HepG2 (cell line): ENCODE measurements around the gene FAM3B. TPM values are rescaled to one million over a fixed set of nuclear protein-coding genes. Genes with fewer than 3 reads are reported as not detected.

Source experiments
- CHCHD3 ChIP-seq: sonication (generic); formaldehyde crosslinking; IDR thresholded peaks from 2 replicates; pipeline ENCODE4 v1.8.0; 2022; ENCODE audit warnings: mild to moderate bottlenecking, missing genetic modification reagents, moderate library complexity
- DBP ChIP-seq: sonication (generic); formaldehyde crosslinking; IDR thresholded peaks from 2 replicates; pipeline ENCODE4 v1.4.0; 2020; ENCODE audit warnings: missing genetic modification reagents; ENCODE audit errors: not compliant biosample characterization
- HNF1A ChIP-seq, 2 experiments: sonication (generic) in 1 of 2; formaldehyde crosslinking in 1 of 2; IDR thresholded peaks; 2 replicates each; pipeline versions ENCODE4 v1.4.0 to v1.6.1; 2016 to 2020; ENCODE audit warnings: borderline replicate concordance in 1 of 2, low read depth in 1 of 2, mild to moderate bottlenecking in 1 of 2, missing genetic modification reagents in 1 of 2
- MAFG ChIP-seq: sonication (generic); formaldehyde crosslinking; IDR thresholded peaks from 2 replicates; pipeline ENCODE4 v1.5.1; 2020; ENCODE audit warnings: mild to moderate bottlenecking, missing genetic modification reagents
- MAX ChIP-seq: IDR thresholded peaks from 2 replicates; pipeline ENCODE4 v1.6.1; 2012; ENCODE audit warnings: inconsistent platforms
- MIXL1 ChIP-seq: IDR thresholded peaks from 2 replicates; pipeline ENCODE4 v1.6.1; 2016
- NR2F6 ChIP-seq, 2 experiments: IDR thresholded peaks; 2 replicates each; pipeline ENCODE4 v1.6.1; 2016; ENCODE audit warnings: antibody characterized with exemption in 1 of 2, mild to moderate bottlenecking in 1 of 2
- SALL2 ChIP-seq: sonication (generic); formaldehyde crosslinking; IDR thresholded peaks from 2 replicates; pipeline ENCODE4 v1.8.1; 2023; ENCODE audit warnings: mild to moderate bottlenecking, missing genetic modification reagents, inconsistent platforms
- TBP ChIP-seq: sonication (generic); formaldehyde crosslinking; IDR thresholded peaks from 2 replicates; pipeline ENCODE4 v1.5.0; 2020; ENCODE audit warnings: missing genetic modification reagents
- TEAD3 ChIP-seq: optimal IDR thresholded peaks from 2 replicates; pipeline ENCODE3; 2016; ENCODE audit warnings: borderline replicate concordance
- YY1 ChIP-seq: IDR thresholded peaks from 2 replicates; pipeline ENCODE4 v1.6.1; 2011; ENCODE audit warnings: low read length, low read depth, moderate library complexity, mild to moderate bottlenecking; ENCODE audit not compliant: insufficient read depth, insufficient replicate concordance
- ZBTB46 ChIP-seq: sonication (generic); formaldehyde crosslinking; IDR thresholded peaks from 2 replicates; pipeline ENCODE4 v1.4.0; 2020; ENCODE audit warnings: mild to moderate bottlenecking, missing genetic modification reagents, borderline replicate concordance
- ZIK1 ChIP-seq: sonication (generic); formaldehyde crosslinking; IDR thresholded peaks from 2 replicates; pipeline ENCODE4 v1.5.0; 2020; ENCODE audit warnings: mild to moderate bottlenecking, low read depth, missing genetic modification reagents, borderline replicate concordance
- ZNF205 ChIP-seq: IDR thresholded peaks from 2 replicates; pipeline ENCODE4 v1.6.1; 2018; ENCODE audit warnings: missing biosample characterization, missing genetic modification reagents
- ZNF382 ChIP-seq: sonication (generic); formaldehyde crosslinking; IDR thresholded peaks from 2 replicates; pipeline ENCODE4 v1.5.0; 2020; ENCODE audit warnings: missing genetic modification reagents, mild to moderate bottlenecking, borderline replicate concordance
- ZNF709 ChIP-seq: sonication (generic); formaldehyde crosslinking; IDR thresholded peaks from 2 replicates; pipeline ENCODE4 v1.5.0; 2020; ENCODE audit warnings: mild to moderate bottlenecking, missing genetic modification reagents
- ZNF740 ChIP-seq: sonication (generic); formaldehyde crosslinking; IDR thresholded peaks from 2 replicates; pipeline ENCODE4 v1.4.0; 2020; ENCODE audit warnings: missing genetic modification reagents
- ZNF772 ChIP-seq: sonication (generic); formaldehyde crosslinking; IDR thresholded peaks from 2 replicates; pipeline ENCODE4 v1.5.0; 2020; ENCODE audit warnings: mild to moderate bottlenecking, missing genetic modification reagents
- polyA plus RNA-seq, 8 experiments: library from polyadenylated mRNA; depleted of rRNA in 3 of 8; stranded (reverse) in 7 of 8; unstranded in 1 of 8; fragments of >200 nt; fragmentation: Illumina TruSeq in 4 of 8; extraction: Trizol in 4 of 8; gene quantifications; 2 replicates each; pipeline versions ENCODE4 v1.2.1 to v1.2.3, GENCODE V29; 2011 to 2016; ENCODE audit warnings: low read depth in 4 of 8, missing spikeins in 1 of 8, mixed read lengths in 1 of 8; ENCODE audit not compliant: insufficient read depth in 1 of 8
- total RNA-seq, 5 experiments: library from RNA; depleted of rRNA; stranded (reverse); fragments of >200 nt; fragmentation: Illumina TruSeq; extraction: Trizol; gene quantifications; 2 replicates each; pipeline ENCODE4 v1.2.3, GENCODE V29; 2016; ENCODE audit warnings: low read depth in 1 of 5
- TF ChIP-seq, protein P1 (sequence below): sonication (generic); formaldehyde crosslinking; IDR thresholded peaks from 2 replicates; pipeline ENCODE4 v1.4.0; 2020; ENCODE audit warnings: mild to moderate bottlenecking, low read depth, missing genetic modification reagents

The FAM3B gene
- total and polyA plus RNA-seq, 2 of the 13 experiments (the other 11 are each of a cell fraction or from before 2014, with no cell fraction given), result 46.5 to 62.0 TPM

- TF ChIP-seq DBP (CRISPR knock-in tag) (no peak), TBP (CRISPR knock-in tag) (no peak), NR2F6 (IDR thresholded peaks at IDR 0.05) (no peak), NR2F6 (CRISPR knock-in tag; IDR thresholded peaks at IDR 0.05) (no peak), YY1 (no peak), CHCHD3 (CRISPR knock-in tag) (no peak), SALL2 (CRISPR knock-in tag) (no peak), TEAD3 (CRISPR knock-in tag) (no peak), ZNF772 (no peak), MAX (peak; percentile 18; the same call in 1 of the 2 replicates), ZNF740 (CRISPR knock-in tag) (peak; percentile 60; the same call in 1 of the 2 replicates), MAFG (CRISPR knock-in tag) (no peak), MIXL1 (CRISPR knock-in tag) (no peak), ZNF709 (CRISPR knock-in tag) (no peak), ZNF382 (CRISPR knock-in tag) (no peak), HNF1A (IDR thresholded peaks at IDR 0.05; ENCODE audit: low read depth) (no peak), HNF1A (CRISPR knock-in tag; IDR thresholded peaks at IDR 0.05; ENCODE audit: borderline replicate concordance) (no peak), ZIK1 (no peak), ZBTB46 (CRISPR knock-in tag) (no peak), ZNF205 (CRISPR knock-in tag) (no peak)
- TF ChIP-seq, protein P1, sequence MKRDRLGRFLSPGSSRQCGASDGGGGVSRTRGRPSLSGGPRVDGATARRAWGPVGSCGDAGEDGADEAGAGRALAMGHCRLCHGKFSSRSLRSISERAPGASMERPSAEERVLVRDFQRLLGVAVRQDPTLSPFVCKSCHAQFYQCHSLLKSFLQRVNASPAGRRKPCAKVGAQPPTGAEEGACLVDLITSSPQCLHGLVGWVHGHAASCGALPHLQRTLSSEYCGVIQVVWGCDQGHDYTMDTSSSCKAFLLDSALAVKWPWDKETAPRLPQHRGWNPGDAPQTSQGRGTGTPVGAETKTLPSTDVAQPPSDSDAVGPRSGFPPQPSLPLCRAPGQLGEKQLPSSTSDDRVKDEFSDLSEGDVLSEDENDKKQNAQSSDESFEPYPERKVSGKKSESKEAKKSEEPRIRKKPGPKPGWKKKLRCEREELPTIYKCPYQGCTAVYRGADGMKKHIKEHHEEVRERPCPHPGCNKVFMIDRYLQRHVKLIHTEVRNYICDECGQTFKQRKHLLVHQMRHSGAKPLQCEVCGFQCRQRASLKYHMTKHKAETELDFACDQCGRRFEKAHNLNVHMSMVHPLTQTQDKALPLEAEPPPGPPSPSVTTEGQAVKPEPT (CRISPR knock-in tag), result no peak
Measured at GRCh38 chr21:41369105-41369919, 52.7 kb downstream of the FAM3B start (continued).
